ENCODE measurements around the gene GRM4.

DNA sequence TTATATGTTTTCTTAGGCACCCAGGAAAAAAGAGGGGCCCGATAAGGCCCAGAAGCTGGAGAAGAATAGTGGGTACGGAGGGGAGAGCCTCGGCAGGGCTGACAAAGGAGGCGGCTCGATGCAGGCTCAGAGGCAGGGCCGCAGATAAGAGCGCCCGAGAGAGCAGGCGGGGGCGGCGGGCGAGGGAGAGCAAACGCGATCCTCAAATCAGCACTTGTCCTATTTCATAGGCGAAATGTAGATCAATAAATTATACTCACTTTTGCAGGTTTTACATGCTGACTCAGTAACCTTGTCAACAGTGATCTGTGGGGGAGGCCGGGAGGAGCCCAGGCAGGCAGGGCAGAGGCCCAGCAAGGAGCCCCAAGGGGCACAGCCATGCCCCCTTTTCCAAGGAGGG is 42.6 kb downstream of the GRM4 start:
- TF ChIP-seq, protein P1, sequence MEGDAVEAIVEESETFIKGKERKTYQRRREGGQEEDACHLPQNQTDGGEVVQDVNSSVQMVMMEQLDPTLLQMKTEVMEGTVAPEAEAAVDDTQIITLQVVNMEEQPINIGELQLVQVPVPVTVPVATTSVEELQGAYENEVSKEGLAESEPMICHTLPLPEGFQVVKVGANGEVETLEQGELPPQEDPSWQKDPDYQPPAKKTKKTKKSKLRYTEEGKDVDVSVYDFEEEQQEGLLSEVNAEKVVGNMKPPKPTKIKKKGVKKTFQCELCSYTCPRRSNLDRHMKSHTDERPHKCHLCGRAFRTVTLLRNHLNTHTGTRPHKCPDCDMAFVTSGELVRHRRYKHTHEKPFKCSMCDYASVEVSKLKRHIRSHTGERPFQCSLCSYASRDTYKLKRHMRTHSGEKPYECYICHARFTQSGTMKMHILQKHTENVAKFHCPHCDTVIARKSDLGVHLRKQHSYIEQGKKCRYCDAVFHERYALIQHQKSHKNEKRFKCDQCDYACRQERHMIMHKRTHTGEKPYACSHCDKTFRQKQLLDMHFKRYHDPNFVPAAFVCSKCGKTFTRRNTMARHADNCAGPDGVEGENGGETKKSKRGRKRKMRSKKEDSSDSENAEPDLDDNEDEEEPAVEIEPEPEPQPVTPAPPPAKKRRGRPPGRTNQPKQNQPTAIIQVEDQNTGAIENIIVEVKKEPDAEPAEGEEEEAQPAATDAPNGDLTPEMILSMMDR (IDR thresholded peaks at IDR 0.05) = no peak
- no peak for TF ChIP-seq POLR2A (IDR thresholded peaks at IDR 0.05)

Data from heart left ventricle (tissue), 13 donors.